Chondrocyte (in vitro differentiated cells): ENCODE measurements around the gene ZSCAN30. TPM values are rescaled to one million over a fixed set of nuclear protein-coding genes. Genes with fewer than 3 reads are reported as not detected.

Experiments used
- DNase-seq: peaks from one replicate; pipeline ENCODE4 v3.0.0; 2021; ENCODE audit warnings: mixed read lengths, low spot score
- H3K27ac Mint-ChIP-seq: one replicate; pipeline ENCODE4 v1.8.0; 2021; ENCODE audit warnings: mild to moderate bottlenecking, moderate library complexity, mixed read lengths; ENCODE audit not compliant: unreplicated experiment
- H3K27me3 Mint-ChIP-seq: 2 replicates; pipeline ENCODE4 v1.8.0; 2021; ENCODE audit warnings: low read depth, mixed read lengths
- H3K36me3 Mint-ChIP-seq: 2 replicates; pipeline ENCODE4 v1.8.0; 2021; ENCODE audit warnings: low read depth, mixed read lengths
- H3K4me1 Mint-ChIP-seq: 2 replicates; pipeline ENCODE4 v1.8.0; 2021; ENCODE audit warnings: low read depth, mild to moderate bottlenecking, mixed read lengths
- H3K4me3 Mint-ChIP-seq: one replicate; pipeline ENCODE4 v1.8.0; 2021; ENCODE audit warnings: mild to moderate bottlenecking, moderate library complexity, mixed read lengths; ENCODE audit not compliant: unreplicated experiment
- H3K9me3 Mint-ChIP-seq: 2 replicates; pipeline ENCODE4 v1.8.0; 2021; ENCODE audit warnings: low read depth, mixed read lengths
- long read RNA-seq: library from polyadenylated mRNA; stranded (forward); transcript quantifications from one replicate; pipeline ENCODE4 v2.0.0, GENCODE V29; 2021
- total RNA-seq: library from RNA; stranded (reverse); gene quantifications from 3 replicates; pipeline ENCODE4 v1.2.1, GENCODE V29; 2021
- TF ChIP-seq, protein P1 (sequence below): fragments of 200-600 bp; sonication (generic); IDR thresholded peaks from 2 replicates; pipeline ENCODE4 v1.5.0; 2021; ENCODE audit warnings: antibody characterized with exemption, mild to moderate bottlenecking, moderate library complexity

Gene ZSCAN30
- total RNA-seq = 8.8 to 14.7 TPM (median 9.8 TPM) in 3 replicates
- long read RNA-seq, partial matches to known transcripts = 1 of 4 reads
- long read RNA-seq, other reads (novel, unspliced or antisense) = 3 of 4 reads

DNA sequence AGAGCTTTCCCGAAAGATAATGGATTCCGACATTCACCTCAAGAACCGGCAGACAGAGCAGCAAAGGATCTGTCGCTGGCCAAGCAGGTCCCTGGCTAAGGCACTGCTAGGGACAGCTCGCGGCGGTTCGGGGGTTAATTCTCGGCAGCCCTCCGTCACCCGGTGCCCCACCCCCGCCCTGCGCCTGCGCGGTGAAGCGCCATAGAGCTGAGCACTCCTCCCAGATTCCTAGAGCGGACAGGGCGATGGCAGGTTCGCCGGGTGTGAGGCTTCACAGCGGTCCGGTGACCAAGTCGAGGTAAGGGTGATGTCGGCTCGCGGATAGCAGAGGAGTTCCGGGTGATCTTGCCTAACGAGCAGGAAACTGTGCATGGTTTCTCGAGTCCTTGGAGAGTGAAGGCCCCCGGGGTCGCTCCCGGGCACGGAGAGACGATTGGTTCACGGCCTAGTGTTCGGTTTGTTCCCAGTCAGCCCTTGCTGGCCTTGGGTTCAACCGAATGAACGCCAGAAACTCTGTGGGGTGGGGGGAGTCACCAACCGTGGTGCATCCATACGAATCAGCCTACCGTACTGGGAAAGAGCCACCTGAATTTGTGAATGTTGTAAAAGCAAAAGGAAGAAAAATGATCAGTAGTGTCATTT is at the start of gene ZSCAN30:
TSS of gene ZSCAN30 (minus strand) at position 136 of the 642 bp plus-strand sequence. CDS start 25,877 bp downstream, outside the sequence.
- Mint-ChIP-seq H3K9me3 (peaks cover 16% of the 10 kb centered on the region), H3K4me1 (peaks cover 25% of the 10 kb centered on the region), H3K27ac (peak within 1 kb of the TSS; percentile 93), H3K4me3 (peak within 1 kb of the TSS; percentile 96), H3K36me3 (peaks cover 20% of the 10 kb centered on the region), H3K27me3 (no peaks in the 10 kb centered on the region)
- DNase-seq = peak; percentile 96
- TF ChIP-seq, protein P1, sequence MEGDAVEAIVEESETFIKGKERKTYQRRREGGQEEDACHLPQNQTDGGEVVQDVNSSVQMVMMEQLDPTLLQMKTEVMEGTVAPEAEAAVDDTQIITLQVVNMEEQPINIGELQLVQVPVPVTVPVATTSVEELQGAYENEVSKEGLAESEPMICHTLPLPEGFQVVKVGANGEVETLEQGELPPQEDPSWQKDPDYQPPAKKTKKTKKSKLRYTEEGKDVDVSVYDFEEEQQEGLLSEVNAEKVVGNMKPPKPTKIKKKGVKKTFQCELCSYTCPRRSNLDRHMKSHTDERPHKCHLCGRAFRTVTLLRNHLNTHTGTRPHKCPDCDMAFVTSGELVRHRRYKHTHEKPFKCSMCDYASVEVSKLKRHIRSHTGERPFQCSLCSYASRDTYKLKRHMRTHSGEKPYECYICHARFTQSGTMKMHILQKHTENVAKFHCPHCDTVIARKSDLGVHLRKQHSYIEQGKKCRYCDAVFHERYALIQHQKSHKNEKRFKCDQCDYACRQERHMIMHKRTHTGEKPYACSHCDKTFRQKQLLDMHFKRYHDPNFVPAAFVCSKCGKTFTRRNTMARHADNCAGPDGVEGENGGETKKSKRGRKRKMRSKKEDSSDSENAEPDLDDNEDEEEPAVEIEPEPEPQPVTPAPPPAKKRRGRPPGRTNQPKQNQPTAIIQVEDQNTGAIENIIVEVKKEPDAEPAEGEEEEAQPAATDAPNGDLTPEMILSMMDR = no peak

- Mint-ChIP-seq H3K4me3 (no peak overlapping the region), H3K9me3 (peaks cover 5% of the 10 kb centered on the region), H3K27me3 (no peaks in the 10 kb centered on the region), H3K4me1 (peaks cover 5% of the 10 kb centered on the region), H3K36me3 (peaks cover 63% of the 10 kb centered on the region), H3K27ac (no peak overlapping the region)
- TF ChIP-seq, protein P1 = no peak
- DNase-seq = no peak
These were observed 47.3 kb upstream of the ZSCAN30 start for GRCh38 chr18:35337286-35337685.

GRCh38 chr18:35335866-35336265 is 45.8 kb upstream of the ZSCAN30 start:
- no peak overlapping the region for H3K27ac Mint-ChIP-seq
- peaks cover 63% of the 10 kb centered on the region for H3K36me3 Mint-ChIP-seq
- no peaks in the 10 kb centered on the region for H3K4me1 Mint-ChIP-seq
- no peak for DNase-seq
- no peak overlapping the region for H3K4me3 Mint-ChIP-seq
- H3K9me3 Mint-ChIP-seq = peaks cover 5% of the 10 kb centered on the region
- H3K27me3 Mint-ChIP-seq = no peaks in the 10 kb centered on the region
- TF ChIP-seq, protein P1 = no peak

DNA sequence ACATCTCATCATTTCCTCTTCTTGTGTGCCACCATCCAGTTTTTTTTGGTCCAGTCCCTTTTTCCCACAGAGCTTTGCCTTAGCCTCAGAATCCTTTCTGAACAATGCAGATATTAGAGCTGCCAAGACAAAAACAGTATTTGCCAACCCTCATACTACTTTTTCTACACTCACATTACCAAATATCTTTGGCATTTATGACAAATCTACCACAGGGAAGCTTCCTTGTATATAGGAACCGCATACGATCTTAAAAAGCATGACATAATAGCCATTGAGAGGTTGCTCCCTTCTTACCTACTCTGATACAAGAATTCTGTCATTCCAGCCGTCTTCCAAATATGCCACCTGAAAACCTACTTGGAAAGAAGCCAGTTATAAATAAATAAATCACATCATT is 44.8 kb upstream of the ZSCAN30 start:
- peaks cover 5% of the 10 kb centered on the region for H3K9me3 Mint-ChIP-seq
- no peaks in the 10 kb centered on the region for H3K4me1 Mint-ChIP-seq
- TF ChIP-seq, protein P1 = no peak
- no peak for DNase-seq
- H3K36me3 Mint-ChIP-seq = peaks cover 58% of the 10 kb centered on the region
- H3K27ac Mint-ChIP-seq = no peak overlapping the region
- no peaks in the 10 kb centered on the region for H3K27me3 Mint-ChIP-seq
- no peak overlapping the region for H3K4me3 Mint-ChIP-seq

GRCh38 chr18:35334212-35334611 is 44.2 kb upstream of the ZSCAN30 start:
- Mint-ChIP-seq H3K27ac (no peak overlapping the region), H3K36me3 (peaks cover 52% of the 10 kb centered on the region), H3K4me1 (no peaks in the 10 kb centered on the region), H3K27me3 (no peaks in the 10 kb centered on the region), H3K4me3 (no peak overlapping the region), H3K9me3 (peaks cover 5% of the 10 kb centered on the region)
- DNase-seq = no peak
- TF ChIP-seq, protein P1 = no peak
